Activated naive CD4-positive, alpha-beta T cell treated with anti-CD3 and anti-CD28 coated beads, Interleukin-2, amount 50 U/mL, for 72 hours (primary cell): ENCODE results near the gene SMC1B. TPM values are rescaled to one million over a fixed set of nuclear protein-coding genes. Genes with fewer than 3 reads are reported as not detected.

Experiments used
- ATAC-seq, 2 donors: fragments of 150-1000 bp; cut with Tn5 transposase; 2 replicates each; pipeline ENCODE4 v1.10.0; 2021; ENCODE audit warnings: mild to moderate bottlenecking in 2 of 2, moderate library complexity in 2 of 2
- DNase-seq, 2 donors: peaks; one replicate each; pipeline ENCODE4 v3.0.0; 2021 to 2022; ENCODE audit warnings: low spot score in 2 of 2
- H3K27ac Mint-ChIP-seq, 2 donors: one replicate each; pipeline ENCODE4 v1.8.0; 2022; ENCODE audit warnings: mild to moderate bottlenecking in 2 of 2, mixed read lengths in 2 of 2
- H3K36me3 Mint-ChIP-seq, 2 donors: one replicate each; pipeline ENCODE4 v1.8.0; 2022; ENCODE audit warnings: mixed read lengths in 2 of 2
- H3K9me3 Mint-ChIP-seq, 2 donors: one replicate each; pipeline ENCODE4 v1.8.0; 2022; ENCODE audit warnings: mixed read lengths in 2 of 2
- total RNA-seq, 2 donors: library from RNA; stranded (reverse); gene quantifications; one replicate each; pipeline ENCODE4 v1.2.3, GENCODE V29; 2022

SMC1B gene
- total RNA-seq, 2 donors from 2014 or later = 0.80 to 0.93 TPM

GRCh38 chr22:45324311-45324711 lies 89.1 kb downstream of the SMC1B start:
- Mint-ChIP-seq H3K27ac (peak overlapping the region in 1 of 2 donors; percentile 78), H3K36me3 (peaks cover 13 to 38% of the 10 kb centered on the region in 2 donors), H3K9me3 (no peaks in the 10 kb centered on the region)
- DNase-seq (no peak), ATAC-seq (no peak)

- H3K36me3 Mint-ChIP-seq = peaks cover 13 to 40% of the 10 kb centered on the region in 2 donors
- peak overlapping the region in 1 of 2 donors; percentile 23 for H3K27ac Mint-ChIP-seq
- ATAC-seq = no peak
- H3K9me3 Mint-ChIP-seq = no peaks in the 10 kb centered on the region
- DNase-seq = no peak
These were observed 89.7 kb downstream of the SMC1B start for GRCh38 chr22:45323695-45324094.

GRCh38 chr22:45322873-45323525 lies 90.4 kb downstream of the SMC1B start:
- peaks cover 13 to 40% of the 10 kb centered on the region in 2 donors for H3K36me3 Mint-ChIP-seq
- H3K27ac Mint-ChIP-seq = peak overlapping the region in 1 of 2 donors; percentile 23
- H3K9me3 Mint-ChIP-seq = no peaks in the 10 kb centered on the region
- ATAC-seq = no peak
- no peak for DNase-seq

GRCh38 chr22:45321827-45322226 lies 91.6 kb downstream of the SMC1B start:
- ATAC-seq (no peak), DNase-seq (no peak)
- Mint-ChIP-seq H3K27ac (no peak overlapping the region), H3K36me3 (peaks cover 13 to 34% of the 10 kb centered on the region in 2 donors), H3K9me3 (no peaks in the 10 kb centered on the region)

GRCh38 chr22:45320357-45320976 lies 92.9 kb downstream of the SMC1B start:
- H3K36me3 Mint-ChIP-seq = peaks cover 13 to 28% of the 10 kb centered on the region in 2 donors
- peak overlapping the region; percentile 95 to 100 for H3K27ac Mint-ChIP-seq
- ATAC-seq (peak in 1 of 2 donors; percentile 5), DNase-seq (no peak)
- no peaks in the 10 kb centered on the region for H3K9me3 Mint-ChIP-seq

- Mint-ChIP-seq H3K36me3 (peaks cover 9 to 22% of the 10 kb centered on the region in 2 donors), H3K9me3 (no peaks in the 10 kb centered on the region), H3K27ac (peak overlapping the region; percentile 95 to 100)
- peak in 1 of 2 donors; percentile 2 for ATAC-seq
- no peak for DNase-seq
These were observed 94.1 kb downstream of the SMC1B start for GRCh38 chr22:45319324-45319685.

- DNase-seq = peak in 1 of 2 donors; percentile 46
- H3K27ac Mint-ChIP-seq = peak overlapping the region; percentile 95 to 100
- H3K36me3 Mint-ChIP-seq = peaks cover 6 to 17% of the 10 kb centered on the region in 2 donors
- no peaks in the 10 kb centered on the region for H3K9me3 Mint-ChIP-seq
- peak; percentile 70 to 76 for ATAC-seq
These were observed 94.7 kb downstream of the SMC1B start for GRCh38 chr22:45318558-45319323.

GRCh38 chr22:45318168-45318557 lies 95.2 kb downstream of the SMC1B start:
- DNase-seq (peak; percentile 79 to 83), ATAC-seq (peak; percentile 77 to 87)
- Mint-ChIP-seq H3K9me3 (no peaks in the 10 kb centered on the region), H3K36me3 (peaks cover under 1 to 11% of the 10 kb centered on the region in 2 donors), H3K27ac (peak overlapping the region; percentile 95 to 100)

GRCh38 chr22:45317551-45318167 lies 95.7 kb downstream of the SMC1B start:
- H3K27ac Mint-ChIP-seq = peak overlapping the region; percentile 95 to 100
- no peaks in the 10 kb centered on the region for H3K9me3 Mint-ChIP-seq
- DNase-seq = no peak
- H3K36me3 Mint-ChIP-seq = peaks cover 0 to 9% of the 10 kb centered on the region in 2 donors
- ATAC-seq = peak in 1 of 2 donors; percentile 1

- ATAC-seq (no peak), DNase-seq (no peak)
- H3K36me3 Mint-ChIP-seq = peaks cover 0 to 10% of the 10 kb centered on the region in 2 donors
- peak overlapping the region; percentile 95 to 100 for H3K27ac Mint-ChIP-seq
- H3K9me3 Mint-ChIP-seq = no peaks in the 10 kb centered on the region
These were observed 96.4 kb downstream of the SMC1B start for GRCh38 chr22:45316796-45317526.

- no peaks in the 10 kb centered on the region for H3K9me3 Mint-ChIP-seq
- H3K27ac Mint-ChIP-seq = peak overlapping the region in 1 of 2 donors; percentile 5
- peaks cover 11 to 23% of the 10 kb centered on the region in 2 donors for H3K36me3 Mint-ChIP-seq
- DNase-seq = no peak
- ATAC-seq = no peak
These were observed 98.6 kb downstream of the SMC1B start for GRCh38 chr22:45314786-45315185.

GRCh38 chr22:45314054-45314721 lies 99.2 kb downstream of the SMC1B start:
- Mint-ChIP-seq H3K36me3 (peaks cover 11 to 17% of the 10 kb centered on the region in 2 donors), H3K9me3 (no peaks in the 10 kb centered on the region), H3K27ac (peak overlapping the region in 1 of 2 donors; percentile 5)
- DNase-seq (no peak), ATAC-seq (no peak)

GRCh38 chr22:45312856-45313255 lies 100.5 kb downstream of the SMC1B start:
- peak overlapping the region in 1 of 2 donors; percentile 8 for H3K27ac Mint-ChIP-seq

GRCh38 chr22:45312415-45312814 lies 101.0 kb downstream of the SMC1B start:
- no peaks in the 10 kb centered on the region for H3K9me3 Mint-ChIP-seq
- peaks cover 11 to 16% of the 10 kb centered on the region in 2 donors for H3K36me3 Mint-ChIP-seq
- peak overlapping the region in 1 of 2 donors; percentile 8 for H3K27ac Mint-ChIP-seq
- DNase-seq (no peak), ATAC-seq (no peak)

More at GRCh38 chr22:45312856-45313255, 100.5 kb downstream of the SMC1B start:
- Mint-ChIP-seq H3K9me3 (no peaks in the 10 kb centered on the region), H3K36me3 (peaks cover 11 to 16% of the 10 kb centered on the region in 2 donors)
- DNase-seq = no peak
- no peak for ATAC-seq

- no peaks in the 10 kb centered on the region for H3K9me3 Mint-ChIP-seq
- H3K27ac Mint-ChIP-seq = peak overlapping the region; percentile 89 to 95
- peaks cover 11 to 16% of the 10 kb centered on the region in 2 donors for H3K36me3 Mint-ChIP-seq
- ATAC-seq (no peak), DNase-seq (no peak)
These were observed 102.3 kb downstream of the SMC1B start for GRCh38 chr22:45310977-45311531.
